ENCODE data around the gene FBXO31. TPM values are rescaled to one million over a fixed set of nuclear protein-coding genes. Genes with fewer than 3 reads are reported as not detected.

FBXO31 gene
- total RNA-seq, 1 donor from 2014 or later: 34.7 TPM

DNA sequence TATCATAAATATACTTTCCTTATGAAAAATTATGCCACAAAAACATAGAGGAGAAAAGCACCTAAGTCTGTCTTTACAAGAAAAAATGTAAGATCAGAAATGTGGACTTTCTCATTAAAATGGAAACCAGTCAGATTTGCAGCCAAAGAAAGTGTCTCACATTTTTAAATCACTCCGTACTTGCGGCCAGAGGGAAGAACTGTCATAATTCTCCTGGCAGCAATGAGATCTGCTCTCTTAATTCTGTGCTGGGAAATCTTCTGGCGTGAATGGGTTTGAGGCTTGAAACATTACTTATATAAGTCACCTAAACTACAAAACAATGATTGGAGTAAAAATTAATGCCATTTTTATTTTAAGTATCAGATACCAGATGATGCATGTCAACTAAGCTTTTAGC, 77.1 kb downstream of the FBXO31 start:
- no peaks in the 10 kb centered on the region for H3K9me3 Mint-ChIP-seq (ENCODE audit: unreplicated experiment)
- peaks cover 3% of the 10 kb centered on the region for H3K4me1 Mint-ChIP-seq (ENCODE audit: unreplicated experiment)
- peaks cover 9% of the 10 kb centered on the region for H3K36me3 Mint-ChIP-seq (ENCODE audit: unreplicated experiment)
- TF ChIP-seq CTCF (IDR thresholded peaks at IDR 0.05): no peak
- DNase-seq (ENCODE audit: extremely low spot score, unreplicated experiment): no peak
- no peak overlapping the region for H3K27ac Mint-ChIP-seq (ENCODE audit: unreplicated experiment)
- H3K4me3 Mint-ChIP-seq (ENCODE audit: unreplicated experiment): no peak overlapping the region
- H3K27me3 Mint-ChIP-seq (ENCODE audit: unreplicated experiment): no peaks in the 10 kb centered on the region

DNA sequence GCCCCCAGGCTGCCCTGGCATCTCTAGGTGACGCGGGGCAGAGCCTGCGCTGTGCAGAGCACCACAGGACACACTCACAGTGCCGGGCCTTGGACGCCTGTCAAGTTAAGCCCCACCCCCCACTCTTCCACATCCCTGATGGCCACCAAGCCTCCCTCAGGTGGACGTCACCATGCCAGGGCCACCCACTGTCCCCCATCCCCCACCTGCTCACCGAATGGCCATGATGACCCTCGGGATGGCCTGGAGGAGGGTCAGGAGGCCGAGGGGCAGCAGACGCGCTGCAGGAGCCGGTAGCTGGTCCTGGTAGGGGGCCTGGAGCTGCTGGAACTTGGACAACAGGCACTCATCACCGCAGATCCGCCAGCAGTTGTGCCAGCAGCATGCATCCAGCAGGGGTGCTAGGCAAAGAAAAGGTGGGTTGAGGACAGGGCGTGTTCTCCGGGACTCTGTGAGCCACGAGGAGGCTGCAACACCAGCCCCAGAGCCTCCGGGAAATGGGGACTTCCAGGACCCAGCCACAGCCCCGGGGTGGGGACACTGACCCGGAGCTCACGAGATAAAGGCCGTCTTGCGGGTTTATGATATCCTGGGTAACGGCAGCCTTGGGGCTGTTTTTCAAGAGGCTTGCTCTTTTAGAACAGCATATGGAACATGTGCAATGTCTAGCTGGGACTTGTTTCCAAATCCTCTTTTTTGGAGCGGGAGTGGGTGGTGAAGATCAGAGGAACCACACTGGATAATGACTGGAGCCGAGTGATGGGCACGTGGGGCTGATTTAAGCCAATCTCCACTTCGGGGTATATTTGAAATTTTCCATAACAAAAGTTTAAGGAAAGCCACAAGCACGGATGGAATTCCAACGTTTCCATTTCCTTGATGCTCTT, 77.8 kb downstream of the FBXO31 start:
- Mint-ChIP-seq H3K4me1 (ENCODE audit: unreplicated experiment) (peaks cover 3% of the 10 kb centered on the region), H3K4me3 (ENCODE audit: unreplicated experiment) (no peak overlapping the region), H3K9me3 (ENCODE audit: unreplicated experiment) (no peaks in the 10 kb centered on the region), H3K27ac (ENCODE audit: unreplicated experiment) (no peak overlapping the region), H3K27me3 (ENCODE audit: unreplicated experiment) (no peaks in the 10 kb centered on the region), H3K36me3 (ENCODE audit: unreplicated experiment) (peaks cover 9% of the 10 kb centered on the region)
- no peak for DNase-seq (ENCODE audit: extremely low spot score, unreplicated experiment)
- no peak for TF ChIP-seq CTCF (IDR thresholded peaks at IDR 0.05)

DNA sequence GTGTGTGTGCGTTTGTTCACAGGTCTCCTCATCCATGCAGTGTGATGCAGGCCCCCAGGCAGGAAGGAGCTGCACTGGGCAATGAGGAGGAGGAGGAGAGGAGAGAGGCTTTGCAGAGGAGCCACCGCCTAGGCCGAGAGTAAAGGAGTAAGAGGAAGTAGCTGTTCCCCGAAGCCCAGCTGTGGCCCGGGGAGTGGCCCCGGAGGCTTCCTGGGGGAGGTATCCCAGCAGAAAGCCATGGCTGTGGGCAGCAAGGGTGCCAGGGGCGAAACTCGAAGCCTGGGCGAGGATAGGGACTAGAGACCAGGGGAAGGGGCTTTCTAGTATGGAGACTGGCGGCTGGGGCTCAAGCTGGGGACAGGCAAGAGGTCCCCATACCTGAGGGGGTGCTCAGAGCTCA, 78.6 kb downstream of the FBXO31 start:
- no peaks in the 10 kb centered on the region for H3K9me3 Mint-ChIP-seq (ENCODE audit: unreplicated experiment)
- peaks cover 9% of the 10 kb centered on the region for H3K36me3 Mint-ChIP-seq (ENCODE audit: unreplicated experiment)
- peaks cover 3% of the 10 kb centered on the region for H3K4me1 Mint-ChIP-seq (ENCODE audit: unreplicated experiment)
- no peak for DNase-seq (ENCODE audit: extremely low spot score, unreplicated experiment)
- TF ChIP-seq CTCF (IDR thresholded peaks at IDR 0.05): no peak
- no peak overlapping the region for H3K4me3 Mint-ChIP-seq (ENCODE audit: unreplicated experiment)
- no peak overlapping the region for H3K27ac Mint-ChIP-seq (ENCODE audit: unreplicated experiment)
- no peaks in the 10 kb centered on the region for H3K27me3 Mint-ChIP-seq (ENCODE audit: unreplicated experiment)

- Mint-ChIP-seq H3K36me3 (ENCODE audit: unreplicated experiment) (peaks cover 9% of the 10 kb centered on the region), H3K27ac (ENCODE audit: unreplicated experiment) (no peak overlapping the region), H3K4me3 (ENCODE audit: unreplicated experiment) (no peak overlapping the region), H3K9me3 (ENCODE audit: unreplicated experiment) (no peaks in the 10 kb centered on the region), H3K27me3 (ENCODE audit: unreplicated experiment) (no peaks in the 10 kb centered on the region), H3K4me1 (ENCODE audit: unreplicated experiment) (peaks cover 3% of the 10 kb centered on the region)
- DNase-seq (ENCODE audit: extremely low spot score, unreplicated experiment): no peak
- no peak for TF ChIP-seq CTCF (IDR thresholded peaks at IDR 0.05)
These were observed 79.5 kb downstream of the FBXO31 start for GRCh38 chr16:87303962-87304521.

- no peak overlapping the region for H3K4me3 Mint-ChIP-seq (ENCODE audit: unreplicated experiment)
- no peaks in the 10 kb centered on the region for H3K27me3 Mint-ChIP-seq (ENCODE audit: unreplicated experiment)
- TF ChIP-seq CTCF (IDR thresholded peaks at IDR 0.05): no peak
- no peak for DNase-seq (ENCODE audit: extremely low spot score, unreplicated experiment)
- H3K9me3 Mint-ChIP-seq (ENCODE audit: unreplicated experiment): no peaks in the 10 kb centered on the region
- no peak overlapping the region for H3K27ac Mint-ChIP-seq (ENCODE audit: unreplicated experiment)
- H3K36me3 Mint-ChIP-seq (ENCODE audit: unreplicated experiment): peaks cover 4% of the 10 kb centered on the region
- peaks cover 3% of the 10 kb centered on the region for H3K4me1 Mint-ChIP-seq (ENCODE audit: unreplicated experiment)
These were observed 80.1 kb downstream of the FBXO31 start for GRCh38 chr16:87303431-87303930.

All from osteocyte (in vitro differentiated cells).